ENCODE results near the gene GLS.
"Not testable (repeated sequence)": the region's sequence is repeated elsewhere in the genome, so short reads cannot be mapped to it uniquely, and the experiment has no call there.

GLS gene

DNA sequence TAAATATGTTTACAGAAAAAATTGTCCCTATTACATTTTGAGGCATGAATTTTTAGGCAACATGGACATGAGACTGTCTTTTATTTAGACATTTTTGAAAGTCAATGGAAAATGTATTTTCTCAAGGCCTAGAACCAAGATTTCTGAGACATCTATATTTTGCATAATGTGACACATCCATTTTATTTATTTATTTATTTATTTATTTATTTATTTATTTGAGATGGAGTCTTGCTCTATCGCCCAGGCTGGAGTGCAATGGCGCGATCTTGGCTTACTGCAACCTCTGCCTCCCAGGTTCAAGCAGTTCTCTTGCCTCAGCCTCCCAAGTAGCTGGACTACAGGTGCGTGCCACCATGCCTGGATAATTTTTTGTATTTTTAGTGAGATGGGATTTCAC, 27.6 kb upstream of the GLS start:
- POLR2A ChIA-PET; H3K9me3 ChIP-seq (ENCODE audit: control insufficient read depth, insufficient read depth, low read depth, low read length); H3K36me3 ChIP-seq (ENCODE audit: control insufficient read depth in 2 of 2, insufficient read depth in 1 of 2, low read length in 2 of 2); H3K4me3 ChIP-seq (ENCODE audit: low read depth, low read length); H3K27ac ChIP-seq (ENCODE audit: extremely low read depth, low read depth, low read length); CTCF ChIA-PET; H3K4me1 ChIP-seq (ENCODE audit: control insufficient read depth, insufficient read depth, low read length): not testable (repeated sequence)
- TF ChIP-seq ZNF555 (tag by site-specific recombination; conservative IDR thresholded peaks at IDR 0.05) (peak; percentile 22; the same call in 1 of the 2 replicates), ZBTB8A (tag by site-specific recombination; IDR thresholded peaks at IDR 0.05) (peak; percentile 21; the same call in 1 of the 2 replicates), ZNF426 (tag by site-specific recombination; IDR thresholded peaks at IDR 0.05) (peak; percentile 27), ZNF394 (tag by site-specific recombination; IDR thresholded peaks at IDR 0.05; ENCODE audit: borderline replicate concordance) (peak; percentile 57; the same call in 1 of the 2 replicates)
- TF ChIP-seq, protein P1, sequence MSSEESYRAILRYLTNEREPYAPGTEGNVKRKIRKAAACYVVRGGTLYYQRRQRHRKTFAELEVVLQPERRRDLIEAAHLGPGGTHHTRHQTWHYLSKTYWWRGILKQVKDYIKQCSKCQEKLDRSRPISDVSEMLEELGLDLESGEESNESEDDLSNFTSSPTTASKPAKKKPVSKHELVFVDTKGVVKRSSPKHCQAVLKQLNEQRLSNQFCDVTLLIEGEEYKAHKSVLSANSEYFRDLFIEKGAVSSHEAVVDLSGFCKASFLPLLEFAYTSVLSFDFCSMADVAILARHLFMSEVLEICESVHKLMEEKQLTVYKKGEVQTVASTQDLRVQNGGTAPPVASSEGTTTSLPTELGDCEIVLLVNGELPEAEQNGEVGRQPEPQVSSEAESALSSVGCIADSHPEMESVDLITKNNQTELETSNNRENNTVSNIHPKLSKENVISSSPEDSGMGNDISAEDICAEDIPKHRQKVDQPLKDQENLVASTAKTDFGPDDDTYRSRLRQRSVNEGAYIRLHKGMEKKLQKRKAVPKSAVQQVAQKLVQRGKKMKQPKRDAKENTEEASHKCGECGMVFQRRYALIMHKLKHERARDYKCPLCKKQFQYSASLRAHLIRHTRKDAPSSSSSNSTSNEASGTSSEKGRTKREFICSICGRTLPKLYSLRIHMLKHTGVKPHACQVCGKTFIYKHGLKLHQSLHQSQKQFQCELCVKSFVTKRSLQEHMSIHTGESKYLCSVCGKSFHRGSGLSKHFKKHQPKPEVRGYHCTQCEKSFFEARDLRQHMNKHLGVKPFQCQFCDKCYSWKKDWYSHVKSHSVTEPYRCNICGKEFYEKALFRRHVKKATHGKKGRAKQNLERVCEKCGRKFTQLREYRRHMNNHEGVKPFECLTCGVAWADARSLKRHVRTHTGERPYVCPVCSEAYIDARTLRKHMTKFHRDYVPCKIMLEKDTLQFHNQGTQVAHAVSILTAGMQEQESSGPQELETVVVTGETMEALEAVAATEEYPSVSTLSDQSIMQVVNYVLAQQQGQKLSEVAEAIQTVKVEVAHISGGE (tag by site-specific recombination; conservative IDR thresholded peaks at IDR 0.05; ENCODE audit: low read depth) = 0 out of 2 replicates have a peak, but pooled peaks have one; percentile 22
- TF ChIP-seq, protein P2, sequence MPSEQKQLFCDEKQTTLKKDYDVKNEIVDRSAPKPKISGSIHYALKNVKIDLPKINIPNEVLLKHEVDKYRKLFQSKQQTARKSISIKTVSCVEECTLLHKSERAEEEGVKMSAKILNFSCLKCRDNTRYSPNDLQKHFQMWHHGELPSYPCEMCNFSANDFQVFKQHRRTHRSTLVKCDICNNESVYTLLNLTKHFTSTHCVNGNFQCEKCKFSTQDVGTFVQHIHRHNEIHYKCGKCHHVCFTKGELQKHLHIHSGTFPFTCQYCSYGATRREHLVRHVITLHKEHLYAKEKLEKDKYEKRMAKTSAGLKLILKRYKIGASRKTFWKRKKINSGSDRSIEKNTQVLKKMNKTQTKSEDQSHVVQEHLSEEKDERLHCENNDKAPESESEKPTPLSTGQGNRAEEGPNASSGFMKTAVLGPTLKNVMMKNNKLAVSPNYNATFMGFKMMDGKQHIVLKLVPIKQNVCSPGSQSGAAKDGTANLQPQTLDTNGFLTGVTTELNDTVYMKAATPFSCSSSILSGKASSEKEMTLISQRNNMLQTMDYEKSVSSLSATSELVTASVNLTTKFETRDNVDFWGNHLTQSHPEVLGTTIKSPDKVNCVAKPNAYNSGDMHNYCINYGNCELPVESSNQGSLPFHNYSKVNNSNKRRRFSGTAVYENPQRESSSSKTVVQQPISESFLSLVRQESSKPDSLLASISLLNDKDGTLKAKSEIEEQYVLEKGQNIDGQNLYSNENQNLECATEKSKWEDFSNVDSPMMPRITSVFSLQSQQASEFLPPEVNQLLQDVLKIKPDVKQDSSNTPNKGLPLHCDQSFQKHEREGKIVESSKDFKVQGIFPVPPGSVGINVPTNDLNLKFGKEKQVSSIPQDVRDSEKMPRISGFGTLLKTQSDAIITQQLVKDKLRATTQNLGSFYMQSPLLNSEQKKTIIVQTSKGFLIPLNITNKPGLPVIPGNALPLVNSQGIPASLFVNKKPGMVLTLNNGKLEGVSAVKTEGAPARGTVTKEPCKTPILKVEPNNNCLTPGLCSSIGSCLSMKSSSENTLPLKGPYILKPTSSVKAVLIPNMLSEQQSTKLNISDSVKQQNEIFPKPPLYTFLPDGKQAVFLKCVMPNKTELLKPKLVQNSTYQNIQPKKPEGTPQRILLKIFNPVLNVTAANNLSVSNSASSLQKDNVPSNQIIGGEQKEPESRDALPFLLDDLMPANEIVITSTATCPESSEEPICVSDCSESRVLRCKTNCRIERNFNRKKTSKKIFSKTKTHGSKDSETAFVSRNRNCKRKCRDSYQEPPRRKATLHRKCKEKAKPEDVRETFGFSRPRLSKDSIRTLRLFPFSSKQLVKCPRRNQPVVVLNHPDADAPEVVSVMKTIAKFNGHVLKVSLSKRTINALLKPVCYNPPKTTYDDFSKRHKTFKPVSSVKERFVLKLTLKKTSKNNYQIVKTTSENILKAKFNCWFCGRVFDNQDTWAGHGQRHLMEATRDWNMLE (tag by site-specific recombination; conservative IDR thresholded peaks at IDR 0.05; ENCODE audit: low read depth) = peak; percentile 42; the same call in 1 of the 2 replicates

DNA sequence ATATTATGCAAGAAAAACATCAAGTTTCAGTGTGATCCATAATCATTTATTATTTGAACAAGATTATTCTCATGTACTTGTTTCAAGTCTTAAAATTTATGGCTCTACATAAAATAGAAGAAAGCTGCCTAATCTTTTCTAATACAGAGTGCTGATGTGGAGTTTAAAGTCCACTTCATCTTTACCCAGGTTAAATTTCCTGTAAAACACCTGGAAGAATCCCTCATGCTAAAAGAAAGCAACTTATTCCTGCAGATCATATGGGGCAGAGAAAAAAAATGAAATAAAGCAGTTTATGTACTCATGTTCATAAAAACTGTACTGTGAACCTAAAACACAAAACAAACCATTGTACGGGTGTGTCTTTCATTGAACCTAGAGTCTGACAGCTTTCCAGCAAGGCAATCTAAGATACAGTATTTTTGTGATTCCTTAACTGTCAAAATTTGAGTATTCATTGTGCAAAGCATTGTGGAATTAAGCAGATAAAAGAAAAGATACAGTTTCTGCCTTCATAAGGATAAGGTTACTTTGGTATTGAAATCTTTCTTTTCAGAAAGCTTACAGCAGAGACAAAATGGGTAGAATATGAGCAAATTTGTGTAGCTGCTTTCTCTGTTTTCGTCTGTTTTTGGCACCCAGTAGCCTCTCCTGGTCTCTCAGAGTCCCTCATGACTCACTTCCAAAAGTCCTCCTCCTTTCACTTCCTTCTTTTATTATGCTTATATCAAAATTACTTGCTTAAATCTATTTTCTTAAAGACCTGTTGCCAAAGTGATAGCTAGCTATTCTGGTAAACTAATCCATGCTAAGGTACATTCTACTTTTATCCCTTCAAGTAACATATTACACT, 26.9 kb upstream of the GLS start:
- ChIA-PET CTCF (no interaction called here), POLR2A (no interaction called here)
- Histone ChIP-seq H3K27ac (ENCODE audit: extremely low read depth, low read depth, low read length) (no peak overlapping the region), H3K36me3 (ENCODE audit: control insufficient read depth in 2 of 2, insufficient read depth in 1 of 2, low read length in 2 of 2) (no peaks in the 10 kb centered on the region), H3K4me3 (ENCODE audit: low read depth, low read length) (no peak overlapping the region), H3K4me1 (ENCODE audit: control insufficient read depth, insufficient read depth, low read length) (0 out of 2 replicates have a peak, but pooled peaks cover 3% of the 10 kb centered on the region), H3K9me3 (ENCODE audit: control insufficient read depth, insufficient read depth, low read depth, low read length) (no peaks in the 10 kb centered on the region)
- TF ChIP-seq ZNF112 (tag by site-specific recombination; IDR thresholded peaks at IDR 0.05) (no peak), ZNF23 (tag by site-specific recombination; IDR thresholded peaks at IDR 0.05; ENCODE audit: borderline replicate concordance) (no peak), KLF1 (tag by site-specific recombination; IDR thresholded peaks at IDR 0.05) (no peak), ZNF571 (tag by site-specific recombination; IDR thresholded peaks at IDR 0.05) (no peak), ZBTB17 (tag by site-specific recombination; IDR thresholded peaks at IDR 0.05) (no peak), ZNF623 (tag by site-specific recombination; IDR thresholded peaks at IDR 0.05) (no peak), ZNF302 (tag by site-specific recombination; IDR thresholded peaks at IDR 0.05; ENCODE audit: low read depth) (no peak)
- TF ChIP-seq, protein P3, sequence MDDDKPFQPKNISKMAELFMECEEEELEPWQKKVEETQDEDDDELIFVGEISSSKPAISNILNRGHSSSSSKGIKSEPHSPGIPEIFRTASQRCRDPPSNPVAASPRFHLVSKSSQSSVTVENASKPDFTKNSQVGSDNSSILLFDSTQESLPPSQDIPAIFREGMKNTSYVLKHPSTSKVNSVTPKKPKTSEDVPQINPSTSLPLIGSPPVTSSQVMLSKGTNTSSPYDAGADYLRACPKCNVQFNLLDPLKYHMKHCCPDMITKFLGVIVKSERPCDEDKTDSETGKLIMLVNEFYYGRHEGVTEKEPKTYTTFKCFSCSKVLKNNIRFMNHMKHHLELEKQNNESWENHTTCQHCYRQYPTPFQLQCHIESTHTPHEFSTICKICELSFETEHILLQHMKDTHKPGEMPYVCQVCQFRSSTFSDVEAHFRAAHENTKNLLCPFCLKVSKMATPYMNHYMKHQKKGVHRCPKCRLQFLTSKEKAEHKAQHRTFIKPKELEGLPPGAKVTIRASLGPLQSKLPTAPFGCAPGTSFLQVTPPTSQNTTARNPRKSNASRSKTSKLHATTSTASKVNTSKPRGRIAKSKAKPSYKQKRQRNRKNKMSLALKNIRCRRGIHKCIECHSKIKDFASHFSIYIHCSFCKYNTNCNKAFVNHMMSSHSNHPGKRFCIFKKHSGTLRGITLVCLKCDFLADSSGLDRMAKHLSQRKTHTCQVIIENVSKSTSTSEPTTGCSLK (tag by site-specific recombination; IDR thresholded peaks at IDR 0.05) = no peak
- TF ChIP-seq, protein P2 (tag by site-specific recombination; conservative IDR thresholded peaks at IDR 0.05; ENCODE audit: low read depth) = no peak

Data from HEK293 (cell line).